ENCODE data around the gene RERE. TPM values are rescaled to one million over a fixed set of nuclear protein-coding genes. Genes with fewer than 3 reads are reported as not detected.

RERE gene
- total RNA-seq, 1 experiment from 2014 or later: 13.1 TPM

DNA sequence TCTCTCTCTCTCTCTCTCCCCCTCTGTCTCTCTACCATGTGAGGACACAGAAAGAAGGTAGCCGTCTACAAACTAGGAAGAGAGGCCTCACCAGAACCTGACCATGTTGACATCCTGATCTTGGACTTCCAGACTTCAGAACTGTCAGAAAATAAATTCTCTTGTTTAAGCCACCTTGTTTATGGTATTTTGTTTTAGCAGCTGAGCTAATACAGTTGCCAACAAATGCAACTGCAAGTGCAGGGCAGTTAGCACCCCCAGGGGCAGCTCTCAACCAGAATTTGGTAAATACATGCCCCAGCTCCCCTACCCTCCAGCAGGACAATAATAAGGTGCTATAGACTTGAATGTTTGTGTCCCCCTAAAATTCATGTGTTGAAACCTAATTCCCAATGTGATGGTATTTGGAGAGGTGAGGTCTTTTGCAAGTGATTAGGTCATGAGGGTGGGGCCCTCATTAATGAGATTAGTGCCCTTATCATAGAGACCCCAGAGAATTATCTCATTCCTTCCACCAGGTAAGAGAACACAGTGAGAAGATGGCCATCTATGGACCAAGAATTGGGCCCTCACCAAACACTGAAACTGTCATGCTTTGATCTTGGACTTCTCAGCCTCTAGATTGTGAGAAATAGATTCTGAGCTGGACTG is 506.2 kb downstream of the RERE start:
- DNase-seq (ENCODE audit: low read depth): no peak

DNA sequence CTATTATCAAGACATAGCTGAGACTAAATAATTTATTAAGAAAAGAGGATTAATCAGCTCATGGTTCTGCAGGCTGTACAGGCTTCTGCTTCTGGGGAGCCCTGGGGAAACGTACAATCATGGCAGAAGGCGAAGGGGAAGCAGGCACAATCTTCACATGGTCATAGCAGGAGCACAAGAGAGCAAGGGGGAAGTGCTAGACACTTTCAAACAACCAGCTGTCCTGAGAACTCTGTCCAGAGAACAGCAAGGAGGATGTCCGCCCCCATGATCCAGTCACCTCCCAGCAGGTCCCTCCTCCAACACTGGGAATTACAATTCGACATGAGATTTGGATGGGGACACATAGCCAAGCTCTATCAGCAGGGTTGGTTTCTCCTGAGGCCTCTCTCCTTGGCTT is 509.8 kb downstream of the RERE start:
- DNase-seq (ENCODE audit: low read depth): no peak

DNA sequence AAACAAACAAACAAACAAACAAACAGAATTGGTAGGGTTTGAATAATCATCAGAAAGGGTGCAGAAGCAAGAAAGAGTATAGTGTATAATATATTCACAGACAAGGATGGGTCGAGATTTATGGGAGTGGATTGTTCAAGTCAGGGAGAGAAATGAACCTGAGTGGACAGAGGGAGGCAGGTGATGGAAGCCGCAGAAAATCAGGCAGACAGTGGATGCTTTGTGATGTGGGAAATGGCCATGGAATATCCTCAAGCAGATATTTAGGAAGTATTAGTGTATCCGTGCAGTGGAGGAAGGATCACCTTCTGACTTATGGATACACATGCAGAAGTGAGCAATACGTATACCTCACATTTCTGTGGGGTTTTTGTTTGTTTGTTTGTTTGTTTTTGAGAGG is 513.6 kb downstream of the RERE start:
- DNase-seq (ENCODE audit: low read depth): no peak

DNA sequence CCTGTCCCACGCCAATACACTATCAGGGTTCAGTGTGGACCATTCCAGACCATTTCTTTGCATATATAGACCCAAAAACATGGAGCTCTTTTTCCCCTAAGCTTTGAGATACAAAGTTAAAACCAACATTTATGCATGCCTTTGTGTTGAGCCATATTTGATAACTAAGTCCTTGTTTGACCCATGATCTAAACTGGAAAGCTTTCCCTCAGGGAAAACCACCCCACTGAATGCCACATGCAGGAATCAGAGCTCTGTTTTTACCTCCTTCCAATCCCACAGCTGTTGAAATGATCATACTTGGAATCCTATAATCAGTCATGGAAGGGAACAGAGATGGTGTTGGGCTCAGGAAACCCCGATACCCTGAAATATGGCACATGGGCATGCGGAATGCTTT is 514.3 kb downstream of the RERE start:
- peak; percentile 84 for DNase-seq (ENCODE audit: low read depth)

Other genes with a start within 250 kb of the RERE start
- gene ENO1, start 61.0 kb upstream of the RERE start, total RNA-seq (2014; rRNA removed; shearing (Covaris generic)): 3,081 and 3,852 TPM in 2 replicates
- not detected in 2 replicates for gene CA6, start 128.2 kb upstream of the RERE start, total RNA-seq (2014; rRNA removed; shearing (Covaris generic))
- gene SLC2A7, start 208.8 kb upstream of the RERE start, total RNA-seq (2014; rRNA removed; shearing (Covaris generic)): not detected in 2 replicates

All from M059J (cell line).